GM06990 (cell line): ENCODE data around the gene KRTAP27-1.

ENCODE experiments used
- DNase-seq: peaks from one replicate; pipeline ENCODE4 v3.0.0-alpha.2; 2011; ENCODE audit not compliant: insufficient read length; ENCODE audit errors: extremely low read depth
- H3K27me3 ChIP-seq: replicated peaks from 2 replicates; pipeline ENCODE4 v1.6.0; 2011; ENCODE audit warnings: low read length; ENCODE audit not compliant: control insufficient read depth, insufficient read depth
- H3K36me3 ChIP-seq: 2 replicates; pipeline ENCODE4 v1.5.1; 2011; ENCODE audit warnings: low read length; ENCODE audit not compliant: control insufficient read depth, insufficient read depth
- H3K4me3 ChIP-seq: replicated peaks from 2 replicates; pipeline ENCODE4 v1.5.1; 2011; ENCODE audit warnings: low read depth, mild to moderate bottlenecking, control low read depth, low read length
- CTCF ChIP-seq: IDR thresholded peaks from 2 replicates; pipeline ENCODE4 v1.5.1; 2011; ENCODE audit warnings: low read length, control low read depth, mild to moderate bottlenecking, inconsistent platforms; ENCODE audit not compliant: insufficient read depth, poor library complexity, severe bottlenecking

KRTAP27-1 gene

GRCh38 chr21:30338717-30339116, 1.2 kb upstream of the KRTAP27-1 start:
- Histone ChIP-seq H3K4me3 (no peak overlapping the region), H3K27me3 (no peaks in the 10 kb centered on the region), H3K36me3 (no peaks in the 10 kb centered on the region)
- TF ChIP-seq CTCF, result no peak
- DNase-seq, result no peak

- DNase-seq, result no peak
- Histone ChIP-seq H3K27me3 (no peaks in the 10 kb centered on the region), H3K36me3 (no peaks in the 10 kb centered on the region), H3K4me3 (no peak overlapping the region)
- no peak for TF ChIP-seq CTCF
Measured at GRCh38 chr21:30337772-30338171, 278 bp upstream of the KRTAP27-1 start.

GRCh38 chr21:30336596-30336995, 898 bp downstream of the KRTAP27-1 start:
- no peak for TF ChIP-seq CTCF
- Histone ChIP-seq H3K36me3 (no peaks in the 10 kb centered on the region), H3K4me3 (no peak overlapping the region), H3K27me3 (no peaks in the 10 kb centered on the region)
- DNase-seq, result no peak

- DNase-seq, result no peak
- no peaks in the 10 kb centered on the region for H3K36me3 ChIP-seq
- H3K27me3 ChIP-seq, result no peaks in the 10 kb centered on the region
Measured at GRCh38 chr21:30333736-30334135, 3.8 kb downstream of the KRTAP27-1 start.

GRCh38 chr21:30332681-30333080, 4.8 kb downstream of the KRTAP27-1 start:
- Histone ChIP-seq H3K4me3 (no peak overlapping the region), H3K36me3 (no peaks in the 10 kb centered on the region), H3K27me3 (no peaks in the 10 kb centered on the region)
- no peak for DNase-seq
- TF ChIP-seq CTCF, result no peak

More at GRCh38 chr21:30333736-30334135, 3.8 kb downstream of the KRTAP27-1 start:
- no peak overlapping the region for H3K4me3 ChIP-seq
- TF ChIP-seq CTCF, result no peak

- DNase-seq, result no peak
- no peak for TF ChIP-seq CTCF
- H3K27me3 ChIP-seq, result no peaks in the 10 kb centered on the region
- H3K36me3 ChIP-seq, result no peaks in the 10 kb centered on the region
- H3K4me3 ChIP-seq, result no peak overlapping the region
Measured at GRCh38 chr21:30329203-30329875, 8.2 kb downstream of the KRTAP27-1 start.
